ENCODE data around the gene MLLT10. TPM values are rescaled to one million over a fixed set of nuclear protein-coding genes. Genes with fewer than 3 reads are reported as not detected.
"Not testable (repeated sequence)": the region's sequence is repeated elsewhere in the genome, so short reads cannot be mapped to it uniquely, and the experiment has no call there.

Gene MLLT10
- total and polyA plus RNA-seq, 2 of the 8 experiments (the other 6 are each of a cell fraction or from before 2014, with no cell fraction given): 53.1 to 62.1 TPM

DNA sequence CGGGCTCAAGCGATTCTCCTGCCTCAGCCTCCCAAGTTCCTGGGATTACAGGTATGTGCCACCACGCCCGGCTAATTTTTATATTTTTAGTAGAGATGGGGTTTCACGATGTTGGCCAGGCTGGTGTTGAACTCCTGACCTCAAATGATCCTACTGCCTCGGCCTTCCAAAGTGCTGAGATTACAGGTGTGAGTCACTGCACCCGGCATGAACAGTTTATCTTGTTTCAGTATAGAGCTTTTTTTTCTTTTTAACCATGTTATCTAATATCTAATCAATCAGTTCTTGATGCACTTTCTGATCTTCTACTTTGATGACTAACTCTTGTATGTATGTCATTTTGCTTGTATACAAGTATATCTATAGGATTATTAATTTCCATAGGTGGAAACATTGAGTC is 54.1 kb downstream of the MLLT10 start:
- H3K14ac ChIP-seq (ENCODE audit: insufficient read length); DNase-seq (ENCODE audit: low read depth in 1 of 2, low spot score in 2 of 2); H3K79me1 ChIP-seq (ENCODE audit: low read depth, low read length); H3K4me1 ChIP-seq (replicated peaks in 1 of 4; ENCODE audit: control insufficient read depth in 3 of 4, insufficient read depth in 4 of 4, low read length in 3 of 4); H4K20me1 ChIP-seq (replicated peaks in 1 of 2; ENCODE audit: control insufficient read depth in 1 of 2, insufficient read depth in 2 of 2, low read length in 2 of 2); H3K4me3 ChIP-seq (ENCODE audit: extremely low read depth in 1 of 4, insufficient read depth in 2 of 4, low read depth in 3 of 4, low read length in 4 of 4); H4K5ac ChIP-seq (ENCODE audit: insufficient read length, low read depth, low read length); H4K8ac ChIP-seq (ENCODE audit: extremely low read depth, insufficient read depth, low read length); H2AFZ ChIP-seq (ENCODE audit: low read length); H2BK15ac ChIP-seq (ENCODE audit: low read length); H2BK12ac ChIP-seq (ENCODE audit: low read depth, low read length); H3K4ac ChIP-seq (replicated peaks; ENCODE audit: insufficient read length, low read depth, low read length); CTCF ChIA-PET (ENCODE audit: partially characterized antibody); H2BK120ac ChIP-seq (replicated peaks; ENCODE audit: low read depth, low read length); H3K9ac ChIP-seq (replicated peaks in 1 of 4; ENCODE audit: extremely low read depth in 1 of 4, low read depth in 3 of 4, low read length in 3 of 4); H3K56ac ChIP-seq (replicated peaks; ENCODE audit: insufficient read length, low read depth, low read length); H3K9me3 ChIP-seq (ENCODE audit: insufficient read depth in 2 of 2, low read depth in 1 of 2, low read length in 1 of 2); H3K27me3 ChIP-seq (replicated peaks in 1 of 4; ENCODE audit: control insufficient read depth in 3 of 4, extremely low read depth in 1 of 4, insufficient read depth in 3 of 4, low read length in 3 of 4); H3K27ac ChIP-seq (ENCODE audit: low read depth, low read length); H4K91ac ChIP-seq (replicated peaks; ENCODE audit: insufficient read length, low read length); H3K23ac ChIP-seq (ENCODE audit: insufficient read length); H3K18ac ChIP-seq (ENCODE audit: extremely low read depth, low read length); H3K4me2 ChIP-seq (ENCODE audit: insufficient read depth in 1 of 2, low read depth in 2 of 2, low read length in 2 of 2); FAIRE-seq; H2AK5ac ChIP-seq (ENCODE audit: low read depth, low read length); H3K23me2 ChIP-seq (ENCODE audit: low read depth, low read length); H2BK5ac ChIP-seq (ENCODE audit: low read depth, low read length); H2BK20ac ChIP-seq (ENCODE audit: low read length); POLR2A ChIA-PET (ENCODE audit: partially characterized antibody): not testable (repeated sequence)
- H3K79me2 ChIP-seq (ENCODE audit: control insufficient read depth in 1 of 2, insufficient read depth in 2 of 2, low read length in 2 of 2): peaks cover 2 to 78% of the 10 kb centered on the region in 2 experiments; a peak in 3 of 4 replicates
- WGBS, 2 experiments (ENCODE audit: extremely low coverage in 1 of 2, insufficient coverage in 1 of 2, insufficient read length in 1 of 2, insufficient replicate concordance in 2 of 2, low coverage in 1 of 2, low lambda C conversion rate in 2 of 2, missing lambda C conversion rate in 1 of 2): 96% methylated on average over 7 of the region's 7 CpGs; no CpG with 5 or more reads in 1 of the 2 experiments
- peaks cover 0 to 23% (median 3%) of the 10 kb centered on the region in 4 experiments; a peak in 4 of 8 replicates for H3K36me3 ChIP-seq (ENCODE audit: control insufficient read depth in 2 of 4, insufficient read depth in 4 of 4, low read length in 3 of 4)
